ENCODE data around the gene FARS2.

Gene FARS2

DNA sequence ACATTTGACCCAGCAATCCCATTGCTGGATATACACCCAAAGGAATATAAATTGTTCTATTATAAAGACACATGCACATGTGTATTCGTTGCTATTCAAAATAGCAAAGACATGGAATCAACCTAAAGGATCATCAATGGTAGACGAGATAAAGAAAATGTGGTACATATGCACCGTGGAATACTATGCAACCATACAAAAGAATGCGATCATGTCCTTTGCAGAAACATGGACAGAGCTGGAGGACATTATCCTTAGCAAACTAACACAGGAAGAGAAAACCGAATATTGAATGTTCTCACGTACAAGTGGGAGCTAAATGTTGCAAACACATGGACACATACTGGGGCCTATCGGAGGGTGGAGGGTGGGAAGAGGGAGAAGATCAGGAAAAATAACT, 405.4 kb downstream of the FARS2 start:
- DNase-seq (ENCODE audit: insufficient read length, low spot score) = no peak
- no peak for TF ChIP-seq POLR2A (IDR thresholded peaks at IDR 0.05; ENCODE audit: low read depth, low read length)
- no peak for FAIRE-seq

DNA sequence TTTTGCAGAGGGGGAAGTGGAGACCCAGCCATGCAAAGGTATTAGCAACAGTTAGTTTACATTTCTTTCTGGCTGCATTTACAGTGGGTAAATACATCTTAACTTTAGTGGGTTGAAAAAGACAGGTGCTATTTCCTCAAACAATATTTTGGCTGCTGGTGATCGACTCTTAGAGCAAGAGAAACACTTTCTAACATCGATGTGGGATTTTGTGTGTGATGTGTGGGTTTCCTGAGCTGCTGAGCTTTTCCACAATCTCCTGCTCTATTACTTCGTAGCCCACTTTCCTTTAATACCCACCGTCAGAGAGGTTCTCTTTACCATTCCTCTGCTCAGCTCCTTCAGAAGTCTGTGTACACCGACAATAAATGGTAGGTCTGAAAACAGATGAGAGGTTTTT, 406.4 kb downstream of the FARS2 start:
- no peak for TF ChIP-seq POLR2A (IDR thresholded peaks at IDR 0.05; ENCODE audit: low read depth, low read length)
- FAIRE-seq (no peak), DNase-seq (ENCODE audit: insufficient read length, low spot score) (no peak)

DNA sequence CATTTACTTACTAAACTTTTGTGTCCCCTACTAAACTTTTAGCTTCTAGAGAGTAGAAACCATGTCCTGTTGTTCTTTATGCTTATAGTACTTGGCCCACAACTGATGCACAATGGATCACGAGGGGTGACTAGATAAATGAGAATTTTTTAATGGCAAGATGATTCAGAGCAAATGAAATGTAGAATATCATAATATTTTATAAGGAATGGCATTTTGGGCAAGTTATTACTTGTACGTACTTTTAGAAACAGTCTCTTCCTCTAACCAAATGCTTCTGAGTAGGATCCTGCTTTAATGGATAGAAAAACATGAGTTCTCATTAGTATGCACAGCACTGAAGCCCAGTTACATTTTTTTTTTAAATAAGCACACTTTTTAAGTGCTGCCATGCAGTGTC, 409.1 kb downstream of the FARS2 start:
- TF ChIP-seq POLR2A (IDR thresholded peaks at IDR 0.05; ENCODE audit: low read depth, low read length) = no peak
- no peak for DNase-seq (ENCODE audit: insufficient read length, low spot score)
- no peak for FAIRE-seq

DNA sequence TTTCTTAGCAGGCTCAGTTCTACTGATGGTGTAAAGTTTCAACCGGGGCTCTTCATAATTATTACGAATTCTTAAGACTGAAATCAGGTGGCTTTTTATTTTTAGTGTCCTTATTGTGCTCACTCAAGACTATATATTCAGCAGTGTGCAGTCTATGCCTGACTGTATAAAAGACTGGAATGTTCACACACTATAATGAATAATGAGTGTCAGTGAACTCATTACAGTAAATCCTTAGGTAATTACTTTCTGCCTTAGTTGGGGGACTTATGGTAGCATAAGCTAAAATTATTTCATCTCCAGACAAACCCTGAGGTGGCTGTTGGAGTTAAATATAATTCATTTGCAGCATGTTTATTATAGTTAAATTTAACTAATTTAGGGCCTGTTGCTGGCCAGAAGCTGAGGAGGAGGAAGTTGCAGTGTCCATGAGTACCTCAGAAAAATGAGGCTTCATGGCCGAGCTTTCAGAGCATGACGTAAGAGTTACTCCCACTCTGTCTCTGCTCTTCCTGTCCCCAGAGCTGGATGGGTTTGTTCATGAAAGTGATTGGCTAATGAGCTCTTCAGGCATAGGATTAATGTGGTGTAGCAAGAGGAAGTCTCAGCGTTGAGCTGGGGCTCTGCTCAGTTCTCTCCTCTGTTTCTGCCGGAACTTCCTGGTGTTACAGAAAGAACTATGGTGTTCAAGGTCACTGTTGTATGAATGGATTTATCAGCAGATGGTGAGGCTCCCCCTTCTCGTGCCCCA, 409.7 kb downstream of the FARS2 start:
- DNase-seq (ENCODE audit: insufficient read length, low spot score) (no peak), FAIRE-seq (no peak)
- TF ChIP-seq POLR2A (IDR thresholded peaks at IDR 0.05; ENCODE audit: low read depth, low read length) = no peak

DNA sequence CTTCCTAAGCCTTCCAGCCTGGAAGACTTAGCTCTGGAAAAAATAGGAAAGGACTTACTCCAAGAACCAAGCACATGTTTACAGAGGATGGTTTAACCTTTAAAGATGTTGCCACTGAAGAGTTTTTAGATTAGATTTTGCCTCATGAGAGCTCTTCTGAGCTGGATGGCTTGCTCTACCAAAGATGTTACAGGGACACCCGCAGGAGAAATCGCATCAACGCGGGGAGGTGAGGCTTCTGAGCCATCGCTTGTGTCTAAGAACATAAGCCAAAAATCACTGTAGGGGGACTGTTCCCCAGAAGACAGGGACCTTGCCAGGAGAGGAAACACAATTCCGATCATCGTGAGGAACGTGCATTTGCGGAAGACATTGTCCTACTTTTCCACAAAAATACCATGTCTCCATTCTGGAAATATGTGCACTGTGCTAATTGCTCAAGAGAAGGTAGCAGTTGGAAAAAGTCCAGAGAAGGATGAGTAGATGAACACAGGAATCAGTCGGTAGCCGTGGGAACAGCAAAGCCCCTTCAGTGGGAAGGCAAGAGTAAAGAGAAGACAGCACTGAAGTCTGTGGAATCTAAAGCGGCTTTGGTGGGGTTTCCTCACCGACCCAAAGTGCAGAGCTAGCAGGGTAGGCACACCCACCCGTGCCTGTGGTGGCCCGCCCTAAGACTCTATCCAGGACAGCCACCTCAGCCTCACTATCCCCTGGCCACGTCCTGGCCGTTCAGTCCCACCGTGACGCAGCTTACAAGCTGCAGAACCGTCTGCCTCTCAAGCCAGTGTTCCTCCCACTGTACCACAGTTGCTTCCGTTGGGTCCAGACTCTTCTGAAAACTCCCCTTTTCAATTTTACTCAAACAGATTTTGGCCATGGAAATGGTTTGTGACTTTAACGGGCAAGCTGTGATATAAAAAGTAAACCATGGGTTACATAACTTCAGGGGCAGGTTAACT, 410.6 kb downstream of the FARS2 start:
- FAIRE-seq (no peak), DNase-seq (ENCODE audit: insufficient read length, low spot score) (no peak)

DNA sequence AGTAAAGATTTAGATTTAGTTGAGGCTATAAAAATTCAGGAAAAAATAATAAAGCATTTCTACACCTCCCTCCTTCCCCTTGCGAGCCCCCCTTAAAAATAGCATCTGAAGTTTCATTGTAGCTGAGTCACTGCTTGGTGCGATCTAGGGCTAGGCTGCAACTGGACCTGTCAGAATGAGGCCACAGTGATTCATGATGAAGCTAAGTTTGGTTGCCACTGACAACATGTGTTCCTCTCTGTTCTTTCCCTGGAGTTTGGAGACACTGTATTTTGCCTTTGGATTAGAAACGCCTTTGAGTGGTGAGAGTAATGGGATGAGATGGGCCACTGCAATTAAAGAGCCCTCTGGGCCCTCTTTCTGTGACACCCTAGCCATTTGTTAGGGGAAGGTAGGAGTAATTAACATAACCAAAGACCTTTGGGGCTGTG, 411.3 kb downstream of the FARS2 start:
- DNase-seq (ENCODE audit: insufficient read length, low spot score) (peak; percentile 63), FAIRE-seq (peak; percentile 99)
- TF ChIP-seq POLR2A (IDR thresholded peaks at IDR 0.05; ENCODE audit: low read depth, low read length) = no peak

More for the DNA sequence above, 410.6 kb downstream of the FARS2 start:
- TF ChIP-seq POLR2A (IDR thresholded peaks at IDR 0.05; ENCODE audit: low read depth, low read length) = no peak

DNA sequence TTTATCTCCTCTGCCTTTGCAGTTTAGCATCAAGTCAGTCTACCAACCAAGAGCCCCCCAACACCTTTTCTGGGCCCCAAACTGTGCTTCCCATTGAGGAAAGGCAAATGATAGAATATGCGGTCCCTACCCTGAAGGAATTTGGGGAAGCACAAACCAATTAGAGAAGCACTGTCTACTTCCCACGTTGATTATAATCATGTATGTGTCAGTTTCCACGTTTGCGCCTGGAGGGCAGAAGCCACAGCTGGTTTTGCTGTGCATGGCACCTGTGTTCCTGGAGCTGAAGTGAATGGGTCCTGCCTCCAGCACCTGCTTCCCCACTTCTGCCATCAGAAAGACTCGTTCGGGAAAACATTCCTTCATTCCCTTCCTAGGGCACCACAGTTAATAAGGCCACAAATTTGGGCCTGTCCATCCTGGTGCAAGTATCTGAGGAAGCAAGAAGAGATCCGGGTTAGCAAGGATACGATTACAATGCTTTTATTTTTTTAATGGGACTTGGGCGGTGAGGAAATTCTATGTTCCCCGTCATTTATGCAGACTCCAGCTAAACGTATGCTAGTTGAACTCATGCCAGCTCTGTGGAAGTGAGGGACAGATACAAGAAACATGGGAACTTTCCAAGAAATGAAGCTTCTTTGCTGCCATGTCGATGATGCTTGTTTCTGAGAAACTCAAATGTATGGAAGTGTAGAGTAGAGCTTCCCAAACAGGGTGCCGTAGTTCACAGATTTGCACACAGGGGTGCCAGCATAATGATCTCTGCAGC, 411.9 kb downstream of the FARS2 start:
- no peak for FAIRE-seq
- TF ChIP-seq POLR2A (IDR thresholded peaks at IDR 0.05; ENCODE audit: low read depth, low read length) = no peak
- DNase-seq (ENCODE audit: insufficient read length, low spot score) = no peak

DNA sequence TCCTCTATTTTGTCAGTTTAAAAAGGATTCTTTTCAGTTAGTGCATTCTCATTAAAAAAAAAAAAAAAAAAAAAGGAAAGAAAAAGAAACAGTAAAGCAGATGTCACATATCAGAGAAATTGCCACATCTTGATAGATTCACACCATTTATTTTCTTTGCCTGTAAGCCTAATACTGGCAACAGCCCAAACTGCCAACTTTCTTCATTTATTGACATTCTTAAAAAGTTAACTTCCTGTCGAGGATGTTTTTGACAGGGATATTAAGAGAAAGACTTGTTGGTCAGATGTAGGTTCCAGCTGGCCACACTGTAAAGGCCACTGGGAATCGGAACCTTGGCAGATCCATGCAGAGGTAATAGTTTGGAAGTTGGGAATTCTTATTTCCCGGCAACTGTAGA, 412.8 kb downstream of the FARS2 start:
- DNase-seq (ENCODE audit: insufficient read length, low spot score) (no peak), FAIRE-seq (no peak)
- no peak for TF ChIP-seq POLR2A (IDR thresholded peaks at IDR 0.05; ENCODE audit: low read depth, low read length)

DNA sequence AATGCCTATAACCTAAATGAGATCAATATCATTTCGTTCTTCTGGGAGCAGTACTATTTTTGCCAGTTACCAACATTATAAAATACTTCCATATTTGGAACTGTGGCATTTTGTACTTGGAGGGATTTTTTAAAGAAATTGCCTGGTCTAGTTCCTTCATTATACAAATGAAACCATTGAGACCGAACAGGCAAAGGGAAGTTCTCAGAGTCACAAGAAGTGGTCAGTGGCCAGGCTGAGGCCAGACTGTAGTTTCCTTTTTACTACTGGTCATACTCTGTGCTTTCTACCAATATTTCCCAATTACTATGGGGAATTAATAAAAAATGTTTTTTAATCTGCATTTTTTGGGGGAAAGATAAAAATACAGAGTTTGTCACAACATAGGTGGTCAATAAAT, 413.4 kb downstream of the FARS2 start:
- TF ChIP-seq POLR2A (IDR thresholded peaks at IDR 0.05; ENCODE audit: low read depth, low read length) = no peak
- FAIRE-seq (no peak), DNase-seq (ENCODE audit: insufficient read length, low spot score) (no peak)

DNA sequence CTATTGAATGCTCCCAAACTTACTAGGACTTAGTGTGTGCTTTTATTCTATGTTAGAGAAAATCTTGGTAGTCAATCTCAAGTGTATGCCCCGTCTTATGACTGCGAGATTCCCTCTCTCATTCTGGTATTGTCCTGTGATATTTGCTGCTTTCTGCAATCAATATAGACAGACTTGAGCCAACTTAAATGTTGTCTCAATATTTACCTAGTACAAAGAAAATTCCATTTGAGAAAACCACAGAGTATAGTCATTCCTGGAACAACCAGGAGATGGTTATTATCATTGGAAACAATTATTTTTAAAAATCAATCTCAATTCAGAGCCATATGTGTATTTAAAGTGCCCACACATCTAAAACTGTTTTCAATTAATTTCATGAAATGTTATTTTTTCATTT, 415.4 kb downstream of the FARS2 start:
- no peak for TF ChIP-seq POLR2A (IDR thresholded peaks at IDR 0.05; ENCODE audit: low read depth, low read length)
- no peak for FAIRE-seq
- no peak for DNase-seq (ENCODE audit: insufficient read length, low spot score)

DNA sequence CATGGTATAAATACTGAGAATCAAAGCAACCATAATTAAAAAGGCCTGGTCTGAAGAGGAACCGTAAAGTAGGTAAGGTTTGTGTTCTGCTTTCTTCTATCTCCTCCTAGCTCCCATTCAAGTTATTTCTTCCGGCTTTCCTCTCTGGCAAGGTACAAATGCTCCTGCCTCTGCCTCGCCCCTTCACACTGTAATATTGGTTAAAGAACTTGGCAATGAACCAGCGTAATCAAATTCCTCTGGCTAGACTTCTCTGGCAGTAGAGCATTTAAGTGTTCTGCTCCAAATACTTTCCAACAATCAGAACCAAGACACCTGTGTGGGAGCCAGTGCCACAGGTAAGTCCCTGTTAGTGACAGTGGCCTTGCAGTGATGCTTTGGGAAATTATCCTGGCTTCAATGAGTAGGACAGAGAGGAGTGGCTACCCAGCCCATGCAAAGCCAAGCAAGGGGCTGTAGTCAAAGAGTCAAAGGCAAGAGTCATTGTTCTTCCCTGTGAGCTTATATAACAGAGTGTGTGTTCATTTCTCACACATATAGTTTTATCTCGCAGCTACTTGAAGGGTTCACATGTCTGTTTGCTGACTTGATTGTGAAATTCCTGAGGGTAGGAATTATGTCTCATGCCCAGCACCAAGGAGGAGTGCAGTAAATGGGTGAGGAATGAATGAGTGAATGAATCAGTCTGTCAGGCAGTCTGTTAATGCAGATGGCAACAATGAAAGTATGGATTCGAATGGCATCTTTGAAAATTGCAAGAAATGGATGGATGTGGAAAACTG, 416.1 kb downstream of the FARS2 start:
- no peak for FAIRE-seq
- no peak for TF ChIP-seq POLR2A (IDR thresholded peaks at IDR 0.05; ENCODE audit: low read depth, low read length)
- DNase-seq (ENCODE audit: insufficient read length, low spot score) = no peak

DNA sequence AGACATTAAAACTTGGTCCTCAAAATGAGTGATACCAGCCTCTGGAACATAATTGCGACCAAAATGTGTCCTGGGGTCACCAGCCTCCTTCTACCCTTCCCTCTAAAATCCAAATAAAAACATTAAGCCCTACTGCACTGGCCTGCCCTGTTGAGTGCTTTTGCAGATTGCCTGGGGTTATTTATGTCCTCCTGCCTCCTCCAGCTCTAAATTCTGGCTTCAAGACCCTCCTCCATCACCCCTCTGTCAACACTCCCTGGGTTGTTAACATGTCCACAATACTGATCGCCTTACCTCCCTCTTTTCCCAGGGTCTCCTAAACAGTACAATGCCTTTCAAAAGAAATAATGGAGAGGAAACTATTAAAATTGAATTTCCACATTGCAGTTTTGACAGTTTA, 418.0 kb downstream of the FARS2 start:
- no peak for TF ChIP-seq POLR2A (IDR thresholded peaks at IDR 0.05; ENCODE audit: low read depth, low read length)
- no peak for FAIRE-seq

DNA sequence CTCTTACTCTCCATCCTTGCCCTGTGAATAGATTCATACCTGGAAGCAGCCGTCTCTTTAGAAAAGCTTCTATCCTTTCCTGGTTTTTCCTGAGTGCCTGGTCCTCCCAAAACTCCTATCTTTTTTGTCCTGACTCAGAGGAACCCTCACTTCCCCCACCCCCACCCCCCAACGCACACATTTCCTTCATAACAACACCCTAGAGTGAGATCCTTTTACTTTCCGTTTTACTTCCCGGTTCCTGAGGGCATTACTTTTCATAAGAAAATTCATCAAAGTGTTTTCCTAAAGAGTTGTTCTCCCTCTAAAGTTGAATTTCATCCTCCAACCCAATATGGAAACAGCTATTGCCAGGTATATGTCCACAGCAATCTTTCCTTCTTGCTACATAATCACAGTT, 418.4 kb downstream of the FARS2 start:
- TF ChIP-seq POLR2A (IDR thresholded peaks at IDR 0.05; ENCODE audit: low read depth, low read length) = no peak
- FAIRE-seq = no peak
- no peak for DNase-seq (ENCODE audit: insufficient read length, low spot score)

More for the DNA sequence above, 418.0 kb downstream of the FARS2 start:
- no peak for DNase-seq (ENCODE audit: insufficient read length, low spot score)
